Mammary epithelial cell (primary cell): ENCODE data around the gene AAMDC.

Experiments
- CTCF ChIP-seq, 2 donors: IDR thresholded peaks in 1 of 2; conservative IDR thresholded peaks in 1 of 2; 2 replicates each; pipeline ENCODE4 v1.5.1; 2011 to 2012; ENCODE audit warnings: inconsistent platforms in 2 of 2, low read length in 2 of 2, mild to moderate bottlenecking in 2 of 2, control low read depth in 1 of 2, low read depth in 1 of 2; ENCODE audit not compliant: insufficient read depth in 1 of 2; ENCODE audit errors: extremely low read depth in 1 of 2
- EZH2 ChIP-seq: IDR thresholded peaks from 2 replicates; pipeline ENCODE4 v1.6.1; 2012; ENCODE audit warnings: low read length, inconsistent platforms, borderline replicate concordance

GRCh38 chr11:77783025-77783424 lies 37.9 kb upstream of the AAMDC start:
- TF ChIP-seq CTCF (conservative IDR thresholded peaks at IDR 0.05 in 1 of 2, IDR thresholded peaks at IDR 0.05 in 1 of 2; ENCODE audit: extremely low read depth in 1 of 2, insufficient read depth in 1 of 2, low read depth in 1 of 2, low read length in 2 of 2): no peak
- TF ChIP-seq EZH2: no peak
